M059J (cell line): ENCODE data around the gene GLIS1. TPM values are rescaled to one million over a fixed set of nuclear protein-coding genes. Genes with fewer than 3 reads are reported as not detected.
"Not testable (repeated sequence)": the region's sequence is repeated elsewhere in the genome, so short reads cannot be mapped to it uniquely, and the experiment has no call there.

Experiments
- DNase-seq: peaks from one replicate; pipeline ENCODE4 v3.0.0-alpha.2; 2012; ENCODE audit warnings: low read depth
- total RNA-seq: library from RNA; depleted of rRNA; stranded (reverse); fragments of >200 nt; shearing (Covaris generic); gene quantifications from 2 replicates; pipeline ENCODE4 v1.2.3, GENCODE V29; 2014

The GLIS1 gene
- total RNA-seq, 1 experiment from 2014 or later: 3.0 TPM

DNA sequence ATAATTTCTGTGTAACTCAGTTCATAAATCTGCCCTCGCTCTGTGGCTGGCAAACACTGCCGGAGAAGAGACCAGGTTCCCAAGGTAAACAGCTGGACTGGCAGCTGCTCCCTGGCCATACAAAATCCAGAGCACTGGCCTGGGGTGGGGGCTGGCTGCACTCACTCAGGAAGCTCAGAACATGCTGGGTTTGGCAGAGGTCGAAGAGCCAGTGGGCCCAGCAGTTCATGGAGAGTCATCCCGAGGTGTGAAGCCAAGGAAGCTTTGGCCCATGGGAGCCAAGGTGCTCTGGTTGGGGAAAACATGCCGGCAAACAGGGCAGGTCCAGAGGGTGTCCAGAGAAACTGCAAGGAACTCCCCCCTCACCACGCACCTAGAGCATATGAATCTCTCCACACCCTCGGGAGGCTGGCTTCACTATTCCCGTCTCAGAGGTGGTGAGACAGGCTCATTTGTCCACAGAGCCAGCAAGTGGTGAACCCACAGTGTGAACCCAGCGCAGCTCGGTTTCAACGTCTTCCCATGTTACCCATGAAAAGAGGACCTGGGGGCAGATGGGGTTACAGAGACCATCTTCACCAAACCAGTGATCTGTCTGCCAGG is 177.4 kb downstream of the GLIS1 start:
- no peak for DNase-seq

DNA sequence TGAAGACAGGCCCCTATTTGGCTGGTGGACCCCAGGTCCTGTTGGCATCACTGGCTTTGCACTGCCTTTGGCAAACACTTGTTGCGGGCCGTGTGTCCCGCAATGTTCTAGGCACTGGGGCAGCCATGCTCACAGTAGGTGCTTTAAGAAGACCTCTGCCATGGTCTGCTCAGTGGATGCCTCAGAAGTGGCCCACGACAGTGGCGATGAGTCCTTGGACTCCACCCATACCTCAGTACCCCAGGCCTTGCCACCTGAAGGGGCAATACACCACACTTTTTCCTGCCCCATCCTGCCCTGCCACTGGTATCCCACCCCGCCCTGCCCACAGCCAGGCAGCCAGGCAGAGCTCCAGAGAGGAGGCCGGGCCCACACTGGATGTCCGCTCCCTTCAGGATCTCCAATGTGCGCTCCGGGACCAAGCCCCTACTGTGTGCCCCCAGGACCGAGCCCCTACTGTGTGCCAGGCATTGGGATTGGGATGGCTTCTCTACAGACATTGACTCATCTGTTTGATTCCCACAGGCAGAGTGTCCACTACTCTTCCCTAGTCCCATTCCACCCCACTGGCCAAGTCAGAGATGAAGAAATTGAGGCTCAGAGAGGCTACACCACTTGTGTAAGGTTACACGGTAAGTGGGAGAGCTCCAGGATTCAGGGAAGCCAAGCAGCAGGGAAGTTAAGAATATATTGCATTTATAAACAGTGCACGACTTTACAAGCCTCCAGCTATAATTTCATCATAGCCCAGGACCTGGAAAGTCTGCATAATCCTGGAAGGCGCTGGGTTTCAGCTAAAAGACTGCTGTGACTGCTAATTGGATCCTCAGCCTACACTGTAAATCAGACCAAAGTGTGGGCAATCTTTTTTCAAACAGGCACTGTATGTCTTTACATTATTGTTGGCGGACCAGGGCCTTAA is 178.1 kb downstream of the GLIS1 start:
- DNase-seq: no peak

- no peak for DNase-seq
Observed at GRCh38 chr1:53559854-53560580, 178.9 kb downstream of the GLIS1 start.

DNA sequence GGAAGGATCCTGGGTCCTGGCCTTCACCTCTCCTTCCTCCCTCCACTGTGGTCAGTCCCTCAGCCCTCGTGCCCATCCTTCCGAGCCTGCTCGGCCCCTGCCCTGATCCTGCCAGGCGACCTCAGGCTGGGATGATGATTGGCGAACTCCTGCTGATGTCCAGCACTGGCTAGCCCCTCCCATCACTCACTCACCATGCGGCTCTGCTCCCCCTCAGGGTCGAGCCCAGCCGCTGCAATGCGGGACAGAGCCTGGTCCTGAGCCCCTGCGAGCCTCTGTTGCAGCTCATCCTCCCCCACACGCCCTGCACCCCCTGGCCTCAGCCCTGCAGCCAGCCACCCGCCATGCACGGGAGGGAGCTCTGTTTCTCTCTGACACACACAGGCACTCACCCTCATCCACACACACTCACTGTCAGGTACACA is 179.6 kb downstream of the GLIS1 start:
- no peak for DNase-seq

- DNase-seq: no peak
Observed at GRCh38 chr1:53558739-53559315, 180.1 kb downstream of the GLIS1 start.

DNA sequence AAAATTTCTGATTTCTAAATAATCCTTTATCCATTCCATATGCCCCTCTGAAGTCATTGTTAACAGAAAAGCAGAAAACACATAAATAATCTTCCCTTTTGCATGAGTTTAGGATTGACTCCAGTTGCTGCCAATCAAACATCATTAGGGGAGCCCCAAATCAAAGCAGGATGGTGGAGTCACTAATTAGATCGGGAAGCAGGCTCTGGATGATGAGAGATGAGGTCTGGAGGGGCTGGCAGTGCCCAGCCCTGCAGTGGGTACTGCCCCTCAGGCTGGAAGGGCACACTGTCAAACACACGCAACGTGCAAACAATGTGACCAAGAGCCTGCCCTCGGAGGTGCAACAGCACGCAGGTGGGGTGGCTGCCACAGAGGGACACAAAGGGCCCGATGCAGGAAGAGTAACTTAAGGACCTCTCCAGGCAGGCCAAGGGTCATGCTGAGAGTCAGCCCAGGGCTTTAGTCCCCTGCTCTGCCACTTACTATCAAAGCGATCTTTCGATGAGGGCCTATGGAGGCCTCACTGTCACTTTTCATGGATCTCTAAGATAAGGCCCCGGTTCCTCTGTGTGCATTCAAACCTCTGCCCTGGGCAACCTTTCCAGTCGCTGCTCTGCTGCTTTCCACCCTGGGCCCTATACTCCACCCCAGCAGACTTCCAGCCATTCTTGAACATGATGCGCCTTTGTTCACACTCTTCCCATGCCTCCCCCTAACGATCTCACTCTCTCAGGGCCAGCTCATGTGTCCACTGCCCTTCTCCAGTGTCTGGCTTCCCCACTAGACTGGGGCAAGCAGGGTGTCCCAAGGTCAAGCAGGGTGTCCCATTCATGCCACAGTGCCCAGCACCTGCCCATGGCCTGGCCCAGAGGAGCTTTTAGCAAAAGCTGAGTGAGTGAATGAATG is 180.9 kb downstream of the GLIS1 start:
- no peak for DNase-seq

- no peak for DNase-seq
Observed at GRCh38 chr1:53557369-53557768, 181.6 kb downstream of the GLIS1 start.

DNA sequence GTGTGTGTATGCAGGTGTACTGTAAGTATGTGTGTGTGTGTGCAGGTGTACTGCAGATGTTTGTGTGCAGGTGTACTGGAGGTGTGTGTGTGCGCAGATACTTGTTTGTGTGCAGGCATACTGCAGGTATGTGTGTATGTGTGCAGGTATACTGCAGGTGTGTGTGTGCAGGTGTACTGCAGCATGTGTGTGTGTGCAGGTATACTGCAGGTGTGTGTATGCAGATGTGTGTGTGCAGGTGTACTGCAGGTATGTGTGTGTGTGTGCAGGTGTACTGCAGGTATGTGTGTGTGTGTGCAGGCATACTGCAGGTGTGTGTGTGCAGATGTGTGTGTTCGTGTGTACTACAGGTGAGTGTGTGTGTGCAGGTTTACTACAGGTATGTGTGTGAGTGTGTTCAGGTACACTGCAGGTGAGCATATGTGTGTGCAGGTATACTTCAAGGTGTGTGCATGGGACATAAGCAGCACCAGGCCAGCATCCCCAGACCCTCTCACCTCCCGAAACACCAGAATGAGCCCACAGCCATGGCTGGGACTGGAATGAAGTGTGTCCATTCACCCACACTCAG is 182.2 kb downstream of the GLIS1 start:
- no peak for DNase-seq

GRCh38 chr1:53555620-53556326 is 183.2 kb downstream of the GLIS1 start:
- not testable (repeated sequence) for DNase-seq

- no peak for DNase-seq
Observed at GRCh38 chr1:53554592-53555305, 184.2 kb downstream of the GLIS1 start.

- DNase-seq: peak; percentile 83
Observed at GRCh38 chr1:53553734-53554509, 185.0 kb downstream of the GLIS1 start.

DNA sequence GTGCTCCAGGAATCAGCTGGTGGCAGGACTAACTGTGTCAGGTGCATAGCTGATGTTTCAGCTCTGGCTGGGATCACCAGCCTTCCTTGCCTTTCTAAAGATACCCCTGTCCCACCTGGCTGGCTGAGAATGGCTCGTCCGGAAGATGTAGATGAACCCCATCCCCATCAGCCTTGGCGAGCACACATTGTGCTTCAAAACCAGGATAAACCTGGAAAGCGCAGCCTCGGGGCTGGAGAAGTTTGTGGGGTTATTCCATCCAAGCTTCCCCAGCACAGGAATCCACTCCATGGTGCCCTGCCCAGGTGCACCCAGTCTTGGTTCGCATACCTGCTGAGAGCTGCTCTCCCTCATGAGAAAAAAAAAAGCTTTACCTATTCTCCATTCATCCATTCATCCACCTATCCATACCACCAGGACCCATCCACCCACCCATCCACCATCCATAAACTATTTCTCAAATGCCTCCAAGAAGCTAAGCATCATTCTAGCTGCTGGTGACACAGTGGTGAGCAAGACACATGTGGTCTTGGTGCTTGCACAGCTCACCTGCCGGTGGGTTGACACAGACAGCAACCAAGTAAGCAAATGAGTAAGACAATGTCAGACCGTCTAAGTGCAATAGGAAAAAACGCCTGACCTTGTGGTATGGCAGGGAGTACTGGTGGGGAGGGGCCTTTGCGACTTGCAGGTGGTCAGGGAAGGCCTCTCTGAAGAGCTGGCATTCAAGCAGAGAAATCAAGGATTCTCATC is 185.8 kb downstream of the GLIS1 start:
- DNase-seq: peak; percentile 75

- peak; percentile 94 for DNase-seq
Observed at GRCh38 chr1:53552146-53552861, 186.7 kb downstream of the GLIS1 start.

- no peak for DNase-seq
Observed at GRCh38 chr1:53551428-53551995, 187.5 kb downstream of the GLIS1 start.

- peak; percentile 78 for DNase-seq
Observed at GRCh38 chr1:53550201-53550741, 188.7 kb downstream of the GLIS1 start.

DNA sequence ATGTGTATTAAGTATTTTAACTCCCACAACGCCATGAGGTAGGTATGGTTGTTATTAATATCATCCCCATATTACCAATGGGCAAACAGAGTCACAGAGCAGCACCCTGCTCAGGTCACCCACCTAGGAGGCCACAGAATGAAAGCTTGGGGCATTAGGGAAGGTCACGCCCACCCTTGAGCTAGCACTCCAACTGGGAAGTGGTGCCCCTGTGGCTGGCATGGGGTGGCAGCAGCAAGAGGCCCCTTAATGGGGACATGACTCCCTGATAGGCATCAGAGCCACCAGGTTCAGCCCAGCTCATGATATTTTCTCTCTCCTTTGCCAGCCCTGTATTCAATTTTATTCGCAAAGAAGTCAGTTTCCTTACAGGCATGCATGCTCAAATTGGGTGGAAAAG is 189.2 kb downstream of the GLIS1 start:
- no peak for DNase-seq
